Melanocyte of skin (primary cell): Measurements from ENCODE around the gene RASGEF1B. TPM values are rescaled to one million over a fixed set of nuclear protein-coding genes. Genes with fewer than 3 reads are reported as not detected.

Source experiments
- total RNA-seq, 2 donors: library from RNA; depleted of rRNA; stranded (reverse); fragments of >200 nt; gene quantifications; 2 replicates each; pipeline ENCODE4 v1.2.3, GENCODE V29; 2012

RASGEF1B gene
- 1 to 10 TPM; 1.3 to 6.9 TPM for total RNA-seq

GRCh38 chr4:81471588-81472280 lies at the start of gene RASGEF1B:
Gene RASGEF1B, minus strand, starts transcription at chr4:81471907. Its CDS starts 12,399 bp downstream, at chr4:81459508.

